ENCODE data around the gene PRKD3. TPM values are rescaled to one million over a fixed set of nuclear protein-coding genes. Genes with fewer than 3 reads are reported as not detected.

PRKD3 gene
- total and polyA plus RNA-seq, 10 donors, result 12.2 to 78.4 (median 61.2) TPM

GRCh38 chr2:37306024-37306423 lies 18.6 kb downstream of the PRKD3 start:
- DNase-seq, result no peak
- peak overlapping the region in 3 of 8 donors; percentile 25 to 37 (median 28) for H3K27ac ChIP-seq
- intact Hi-C loops (cut with DNase I; ENCODE audit: low total_unique reads), result no loop called here
- peaks cover 4 to 59% (median 33%) of the 10 kb centered on the region in 6 donors for H3K4me1 ChIP-seq
- peaks cover 0 to 7% (median 0%) of the 10 kb centered on the region in 6 donors for H3K36me3 ChIP-seq
- no peaks in the 10 kb centered on the region for H3K9me3 ChIP-seq
- no peaks in the 10 kb centered on the region for H3K27me3 ChIP-seq (replicated peaks in 1 of 7)
- 63 to 78% (median 73%) methylated on average over 3 of the region's 3 CpGs for WGBS, 5 donors
- no peak overlapping the region for H3K4me3 ChIP-seq
- TF ChIP-seq CTCF (IDR thresholded peaks at IDR 0.05 in 8 of 11, conservative IDR thresholded peaks at IDR 0.05 in 3 of 11) (no peak), POLR2AphosphoS5 (IDR thresholded peaks at IDR 0.05) (no peak), POLR2A (IDR thresholded peaks at IDR 0.05) (no peak)

GRCh38 chr2:37302701-37303252 lies 21.9 kb downstream of the PRKD3 start:
- TF ChIP-seq CTCF (IDR thresholded peaks at IDR 0.05 in 8 of 11, conservative IDR thresholded peaks at IDR 0.05 in 3 of 11) (no peak), POLR2AphosphoS5 (IDR thresholded peaks at IDR 0.05) (no peak), POLR2A (IDR thresholded peaks at IDR 0.05) (no peak)

GRCh38 chr2:37301408-37301807 lies 23.2 kb downstream of the PRKD3 start:
- no peaks in the 10 kb centered on the region for H3K27me3 ChIP-seq (replicated peaks in 1 of 7)
- no peaks in the 10 kb centered on the region for H3K9me3 ChIP-seq
- WGBS, 5 donors, result 78 to 92% (median 86%) methylated on average over 2 of the region's 2 CpGs
- H3K36me3 ChIP-seq, result peaks cover 0 to 7% (median 0%) of the 10 kb centered on the region in 6 donors
- intact Hi-C loops (cut with DNase I; ENCODE audit: low total_unique reads), result no loop called here
- no peak for TF ChIP-seq CTCF (IDR thresholded peaks at IDR 0.05 in 8 of 11, conservative IDR thresholded peaks at IDR 0.05 in 3 of 11)
- TF ChIP-seq POLR2A (IDR thresholded peaks at IDR 0.05), result no peak
- TF ChIP-seq POLR2AphosphoS5 (IDR thresholded peaks at IDR 0.05), result no peak
- no peak for DNase-seq
- H3K4me3 ChIP-seq, result no peak overlapping the region
- no peak overlapping the region for H3K27ac ChIP-seq
- H3K4me1 ChIP-seq, result peaks cover 4 to 35% (median 14%) of the 10 kb centered on the region in 6 donors

More at GRCh38 chr2:37302701-37303252, 21.9 kb downstream of the PRKD3 start:
- H3K27me3 ChIP-seq (replicated peaks in 1 of 7), result no peaks in the 10 kb centered on the region
- H3K4me1 ChIP-seq, result peaks cover 4 to 46% (median 22%) of the 10 kb centered on the region in 6 donors
- peaks cover 0 to 7% (median 0%) of the 10 kb centered on the region in 6 donors for H3K36me3 ChIP-seq
- DNase-seq, result no peak
- no peak overlapping the region for H3K27ac ChIP-seq
- H3K4me3 ChIP-seq, result no peak overlapping the region
- no peaks in the 10 kb centered on the region for H3K9me3 ChIP-seq
- 98 to 100% (median 98%) methylated on average over 9 of the region's 9 CpGs for WGBS, 5 donors
- intact Hi-C loops (cut with DNase I; ENCODE audit: low total_unique reads), result no loop called here

GRCh38 chr2:37300578-37300977 lies 24.1 kb downstream of the PRKD3 start:
- TF ChIP-seq CTCF (IDR thresholded peaks at IDR 0.05 in 8 of 11, conservative IDR thresholded peaks at IDR 0.05 in 3 of 11) (no peak), POLR2A (IDR thresholded peaks at IDR 0.05) (no peak), POLR2AphosphoS5 (IDR thresholded peaks at IDR 0.05) (no peak)
- no peak overlapping the region for H3K4me3 ChIP-seq
- H3K4me1 ChIP-seq, result peaks cover 0 to 35% (median 8%) of the 10 kb centered on the region in 6 donors
- no peak for DNase-seq
- intact Hi-C loops (cut with DNase I; ENCODE audit: low total_unique reads), result no loop called here
- H3K27ac ChIP-seq, result no peak overlapping the region
- H3K27me3 ChIP-seq (replicated peaks in 1 of 7), result no peaks in the 10 kb centered on the region
- H3K9me3 ChIP-seq, result no peaks in the 10 kb centered on the region
- H3K36me3 ChIP-seq, result peaks cover 0 to 7% (median 0%) of the 10 kb centered on the region in 6 donors
- WGBS, 5 donors, result 94 to 98% (median 96%) methylated on average over 4 of the region's 4 CpGs

Data from spleen (tissue), 11 donors.